K562 treated with DMSO at 1 percent for 24 hours (cell line): Measurements from ENCODE around the gene NPHP3. TPM values are rescaled to one million over a fixed set of nuclear protein-coding genes. Genes with fewer than 3 reads are reported as not detected.

Experiments used
- total RNA-seq: library from RNA; unstranded; fragments of 300-600 nt; gene quantifications from 2 replicates; pipeline ENCODE4 v1.2.3, GENCODE V29; 2022; ENCODE audit warnings: low read depth; ENCODE audit not compliant: insufficient read depth

NPHP3 gene
- total RNA-seq, result 2.6 and 3.9 TPM in 2 replicates

GRCh38 chr3:132722165-132723023 lies at the start of gene NPHP3:
TSS of gene NPHP3 (minus strand) at chr3:132722409. CDS start at chr3:132722355, 54 bp downstream.

GRCh38 chr3:132660052-132660810 lies 62.0 kb downstream of the NPHP3 start, which contains the start of gene UBA5:
TSS of gene UBA5 (plus strand) at chr3:132660329. CDS start at chr3:132660538, 209 bp downstream.

GRCh38 chr3:132659365-132660051 lies 62.7 kb downstream of the NPHP3 start, which contains the start of gene ACAD11:
TSS of gene ACAD11 (minus strand) at chr3:132659809. CDS start at chr3:132659751, 58 bp downstream.

Other genes starting within 250 kb of the NPHP3 start
- gene ACKR4, start 125.1 kb downstream of the NPHP3 start, total RNA-seq, result not detected in 2 replicates
- gene ACAD11, start 62.6 kb downstream of the NPHP3 start, total RNA-seq, result 2.8 and 4.1 TPM in 2 replicates
- 23.7 and 24.7 TPM in 2 replicates for gene UBA5, start 62.1 kb downstream of the NPHP3 start, total RNA-seq